ENCODE measurements around the gene NARS2. TPM values are rescaled to one million over a fixed set of nuclear protein-coding genes. Genes with fewer than 3 reads are reported as not detected.
A peak's percentile ranks its signal among the peaks of the same experiment; 100 is the strongest.

NARS2 gene
- total and polyA plus RNA-seq, 2 donors (not counting 1 experiment from before 2014, with no cell fraction given) = 13.2 to 15.7 TPM

DNA sequence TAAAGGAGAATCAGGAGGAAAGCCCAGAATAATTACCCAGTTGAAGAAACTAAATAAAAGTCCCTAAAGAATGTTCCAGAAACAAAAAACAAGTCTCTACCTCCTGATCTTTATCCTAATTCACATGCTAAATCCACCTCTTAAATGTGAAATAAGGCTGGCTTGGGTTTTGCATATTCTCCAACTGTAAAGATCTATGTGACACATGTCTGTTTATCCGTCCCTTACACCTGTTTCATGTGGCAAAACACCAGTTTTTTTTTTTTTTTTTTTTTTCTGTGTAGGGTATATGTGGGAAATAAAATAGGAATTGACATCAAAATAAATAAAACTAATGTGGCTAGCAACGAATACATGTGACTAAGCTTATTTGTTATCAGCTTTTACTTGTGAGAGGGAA lies 70.5 kb downstream of the NARS2 start:
- H3K79me2 ChIP-seq (ENCODE audit: control insufficient read depth, insufficient read depth, low read length) = no peaks in the 10 kb centered on the region
- H3K9me3 ChIP-seq (ENCODE audit: control insufficient read depth, insufficient read depth, low read depth, low read length) = no peaks in the 10 kb centered on the region
- no peak for DNase-seq (ENCODE audit: low read depth in 2 of 2)
- H3K27me3 ChIP-seq (ENCODE audit: control insufficient read depth, insufficient read depth, low read length) = no peaks in the 10 kb centered on the region
- H4K20me1 ChIP-seq (ENCODE audit: control insufficient read depth, extremely low read depth, insufficient read depth, low read length) = no peaks in the 10 kb centered on the region
- H3K9ac ChIP-seq (ENCODE audit: insufficient read depth, low read length) = no peak overlapping the region
- no peaks in the 10 kb centered on the region for H3K4me1 ChIP-seq (ENCODE audit: control insufficient read depth, extremely low read depth, insufficient read depth, low read length)
- TF ChIP-seq, protein P1, sequence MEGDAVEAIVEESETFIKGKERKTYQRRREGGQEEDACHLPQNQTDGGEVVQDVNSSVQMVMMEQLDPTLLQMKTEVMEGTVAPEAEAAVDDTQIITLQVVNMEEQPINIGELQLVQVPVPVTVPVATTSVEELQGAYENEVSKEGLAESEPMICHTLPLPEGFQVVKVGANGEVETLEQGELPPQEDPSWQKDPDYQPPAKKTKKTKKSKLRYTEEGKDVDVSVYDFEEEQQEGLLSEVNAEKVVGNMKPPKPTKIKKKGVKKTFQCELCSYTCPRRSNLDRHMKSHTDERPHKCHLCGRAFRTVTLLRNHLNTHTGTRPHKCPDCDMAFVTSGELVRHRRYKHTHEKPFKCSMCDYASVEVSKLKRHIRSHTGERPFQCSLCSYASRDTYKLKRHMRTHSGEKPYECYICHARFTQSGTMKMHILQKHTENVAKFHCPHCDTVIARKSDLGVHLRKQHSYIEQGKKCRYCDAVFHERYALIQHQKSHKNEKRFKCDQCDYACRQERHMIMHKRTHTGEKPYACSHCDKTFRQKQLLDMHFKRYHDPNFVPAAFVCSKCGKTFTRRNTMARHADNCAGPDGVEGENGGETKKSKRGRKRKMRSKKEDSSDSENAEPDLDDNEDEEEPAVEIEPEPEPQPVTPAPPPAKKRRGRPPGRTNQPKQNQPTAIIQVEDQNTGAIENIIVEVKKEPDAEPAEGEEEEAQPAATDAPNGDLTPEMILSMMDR (conservative IDR thresholded peaks at IDR 0.05 in 1 of 2, IDR thresholded peaks at IDR 0.05 in 1 of 2; ENCODE audit: low read depth in 1 of 2, low read length in 2 of 2) = no peak
- no peak for TF ChIP-seq EZH2 (IDR thresholded peaks at IDR 0.05; ENCODE audit: low read length, missing control alignments)
- H3K36me3 ChIP-seq (ENCODE audit: control insufficient read depth, insufficient read depth, low read length) = no peaks in the 10 kb centered on the region
- no peak overlapping the region for H3K4me3 ChIP-seq (replicated peaks in 1 of 4; ENCODE audit: control extremely low read depth in 1 of 4, insufficient read depth in 1 of 4, low read depth in 3 of 4, low read length in 4 of 4)
- H2AFZ ChIP-seq (ENCODE audit: low read length) = no peak overlapping the region
- H3K4me2 ChIP-seq (ENCODE audit: extremely low read depth, insufficient read depth, low read length) = no peak overlapping the region
- no peak overlapping the region for H3K27ac ChIP-seq (ENCODE audit: insufficient read depth, low read length)

- H3K27ac ChIP-seq (ENCODE audit: insufficient read depth, low read length) = no peak overlapping the region
- no peak overlapping the region for H3K4me2 ChIP-seq (ENCODE audit: extremely low read depth, insufficient read depth, low read length)
- no peaks in the 10 kb centered on the region for H3K79me2 ChIP-seq (ENCODE audit: control insufficient read depth, insufficient read depth, low read length)
- DNase-seq (ENCODE audit: low read depth in 2 of 2) = peak in 1 of 2 donors; percentile 23
- TF ChIP-seq, protein P1 (conservative IDR thresholded peaks at IDR 0.05 in 1 of 2, IDR thresholded peaks at IDR 0.05 in 1 of 2; ENCODE audit: low read depth in 1 of 2, low read length in 2 of 2) = no peak
- TF ChIP-seq EZH2 (IDR thresholded peaks at IDR 0.05; ENCODE audit: low read length, missing control alignments) = no peak
- no peak overlapping the region for H3K4me3 ChIP-seq (replicated peaks in 1 of 4; ENCODE audit: control extremely low read depth in 1 of 4, insufficient read depth in 1 of 4, low read depth in 3 of 4, low read length in 4 of 4)
- no peak overlapping the region for H3K9ac ChIP-seq (ENCODE audit: insufficient read depth, low read length)
- H3K4me1 ChIP-seq (ENCODE audit: control insufficient read depth, extremely low read depth, insufficient read depth, low read length) = no peaks in the 10 kb centered on the region
- no peaks in the 10 kb centered on the region for H4K20me1 ChIP-seq (ENCODE audit: control insufficient read depth, extremely low read depth, insufficient read depth, low read length)
- no peaks in the 10 kb centered on the region for H3K27me3 ChIP-seq (ENCODE audit: control insufficient read depth, insufficient read depth, low read length)
- H3K9me3 ChIP-seq (ENCODE audit: control insufficient read depth, insufficient read depth, low read depth, low read length) = no peaks in the 10 kb centered on the region
- H2AFZ ChIP-seq (ENCODE audit: low read length) = no peak overlapping the region
- H3K36me3 ChIP-seq (ENCODE audit: control insufficient read depth, insufficient read depth, low read length) = no peaks in the 10 kb centered on the region
These were observed 74.7 kb downstream of the NARS2 start for GRCh38 chr11:78499971-78500370.

- H3K4me2 ChIP-seq (ENCODE audit: extremely low read depth, insufficient read depth, low read length) = no peak overlapping the region
- H3K27ac ChIP-seq (ENCODE audit: insufficient read depth, low read length) = no peak overlapping the region
- H3K4me1 ChIP-seq (ENCODE audit: control insufficient read depth, extremely low read depth, insufficient read depth, low read length) = no peaks in the 10 kb centered on the region
- H3K4me3 ChIP-seq (replicated peaks in 1 of 4; ENCODE audit: control extremely low read depth in 1 of 4, insufficient read depth in 1 of 4, low read depth in 3 of 4, low read length in 4 of 4) = no peak overlapping the region
- TF ChIP-seq, protein P1 (conservative IDR thresholded peaks at IDR 0.05 in 1 of 2, IDR thresholded peaks at IDR 0.05 in 1 of 2; ENCODE audit: low read depth in 1 of 2, low read length in 2 of 2) = no peak
- no peak for TF ChIP-seq EZH2 (IDR thresholded peaks at IDR 0.05; ENCODE audit: low read length, missing control alignments)
- no peak overlapping the region for H3K9ac ChIP-seq (ENCODE audit: insufficient read depth, low read length)
- no peak overlapping the region for H2AFZ ChIP-seq (ENCODE audit: low read length)
- no peak for DNase-seq (ENCODE audit: low read depth in 2 of 2)
- H3K9me3 ChIP-seq (ENCODE audit: control insufficient read depth, insufficient read depth, low read depth, low read length) = no peaks in the 10 kb centered on the region
- no peaks in the 10 kb centered on the region for H3K27me3 ChIP-seq (ENCODE audit: control insufficient read depth, insufficient read depth, low read length)
- H4K20me1 ChIP-seq (ENCODE audit: control insufficient read depth, extremely low read depth, insufficient read depth, low read length) = no peaks in the 10 kb centered on the region
- H3K36me3 ChIP-seq (ENCODE audit: control insufficient read depth, insufficient read depth, low read length) = no peaks in the 10 kb centered on the region
- no peaks in the 10 kb centered on the region for H3K79me2 ChIP-seq (ENCODE audit: control insufficient read depth, insufficient read depth, low read length)
These were observed 77.4 kb downstream of the NARS2 start for GRCh38 chr11:78497293-78497692.

Data from fibroblast of lung (primary cell).